Astrocyte (in vitro differentiated cells and primary cell): ENCODE measurements around the gene WDR19.

Experiments
- EZH2 ChIP-seq: IDR thresholded peaks from 2 replicates; pipeline ENCODE4 v1.6.1; 2012; ENCODE audit warnings: mild to moderate bottlenecking, low read length, inconsistent platforms; ENCODE audit not compliant: insufficient read depth
- TF ChIP-seq, protein P1 (sequence below): IDR thresholded peaks from 2 replicates; pipeline ENCODE4 v1.5.1; 2011; ENCODE audit warnings: low read depth, mild to moderate bottlenecking, inconsistent platforms, low read length, moderate library complexity; ENCODE audit not compliant: insufficient read depth

GRCh38 chr4:39231660-39232059 is 49.3 kb downstream of the WDR19 start:
- TF ChIP-seq EZH2, result no peak
- TF ChIP-seq, protein P1, sequence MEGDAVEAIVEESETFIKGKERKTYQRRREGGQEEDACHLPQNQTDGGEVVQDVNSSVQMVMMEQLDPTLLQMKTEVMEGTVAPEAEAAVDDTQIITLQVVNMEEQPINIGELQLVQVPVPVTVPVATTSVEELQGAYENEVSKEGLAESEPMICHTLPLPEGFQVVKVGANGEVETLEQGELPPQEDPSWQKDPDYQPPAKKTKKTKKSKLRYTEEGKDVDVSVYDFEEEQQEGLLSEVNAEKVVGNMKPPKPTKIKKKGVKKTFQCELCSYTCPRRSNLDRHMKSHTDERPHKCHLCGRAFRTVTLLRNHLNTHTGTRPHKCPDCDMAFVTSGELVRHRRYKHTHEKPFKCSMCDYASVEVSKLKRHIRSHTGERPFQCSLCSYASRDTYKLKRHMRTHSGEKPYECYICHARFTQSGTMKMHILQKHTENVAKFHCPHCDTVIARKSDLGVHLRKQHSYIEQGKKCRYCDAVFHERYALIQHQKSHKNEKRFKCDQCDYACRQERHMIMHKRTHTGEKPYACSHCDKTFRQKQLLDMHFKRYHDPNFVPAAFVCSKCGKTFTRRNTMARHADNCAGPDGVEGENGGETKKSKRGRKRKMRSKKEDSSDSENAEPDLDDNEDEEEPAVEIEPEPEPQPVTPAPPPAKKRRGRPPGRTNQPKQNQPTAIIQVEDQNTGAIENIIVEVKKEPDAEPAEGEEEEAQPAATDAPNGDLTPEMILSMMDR, result no peak
